Measurements from ENCODE around the gene SPECC1. TPM values are rescaled to one million over a fixed set of nuclear protein-coding genes. Genes with fewer than 3 reads are reported as not detected.

Gene SPECC1
- total RNA-seq, 1 experiment from 2014 or later = 43.5 TPM

DNA sequence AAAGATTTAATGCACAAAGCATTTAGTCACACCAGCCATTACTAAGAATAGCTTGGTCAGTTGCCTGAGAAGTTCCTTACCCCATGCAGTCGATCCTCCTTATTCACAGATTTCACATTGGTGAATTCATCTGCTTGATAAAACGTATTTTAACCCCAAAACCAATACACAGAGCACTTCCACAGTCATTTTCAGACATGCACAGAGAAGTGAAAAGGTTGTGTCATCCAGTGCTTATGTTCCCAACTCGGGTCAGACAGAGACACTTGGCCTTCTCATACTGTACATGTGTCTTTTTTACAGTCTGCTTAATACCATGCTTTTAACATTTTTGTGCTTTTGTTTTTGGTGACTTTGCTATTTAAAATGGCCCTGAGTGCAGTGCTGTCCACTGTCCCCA, 219.7 kb downstream of the SPECC1 start (continued):
- no peak for TF ChIP-seq POLR2A (IDR thresholded peaks at IDR 0.05; ENCODE audit: borderline replicate concordance, extremely low read depth, insufficient read depth, insufficient read length)

GRCh38 chr17:20230924-20231323, 221.8 kb downstream of the SPECC1 start:
- ATAC-seq = no peak
- Histone ChIP-seq H3K36me3 (ENCODE audit: control insufficient read depth in 1 of 2, insufficient read depth in 2 of 2, low read length in 2 of 2) (peaks cover 0 to 9% of the 10 kb centered on the region in 2 experiments; a peak in 3 of 4 replicates), H4K20me1 (ENCODE audit: insufficient read depth) (no peaks in the 10 kb centered on the region; the same call in 1 of the 2 replicates), H2AFZ (ENCODE audit: low read depth, low read length, poor library complexity, severe bottlenecking) (no peak overlapping the region), H3K4me3 (replicated peaks in 1 of 2; ENCODE audit: low read depth in 1 of 2, low read length in 2 of 2) (no peak overlapping the region), H3K27ac (ENCODE audit: low read depth, low read length) (no peak overlapping the region), H3K9me2 (ENCODE audit: insufficient read depth) (no peaks in the 10 kb centered on the region), H3K27me3 (ENCODE audit: insufficient read depth, low read length) (no peaks in the 10 kb centered on the region), H3K9ac (ENCODE audit: low read length) (no peak overlapping the region), H3K79me2 (ENCODE audit: insufficient read depth, low read length) (no peaks in the 10 kb centered on the region), H3K4me1 (ENCODE audit: control insufficient read depth in 1 of 2, insufficient read depth in 2 of 2, low read length in 2 of 2) (no peaks in the 10 kb centered on the region), H3K4me2 (ENCODE audit: low read length) (no peak overlapping the region), H3K9me3 (ENCODE audit: control insufficient read depth in 1 of 2, insufficient read depth in 1 of 2, low read depth in 1 of 2, low read length in 2 of 2) (no peaks in the 10 kb centered on the region)
- no peak for TF ChIP-seq CEBPB (IDR thresholded peaks at IDR 0.05; ENCODE audit: low read depth)
- TF ChIP-seq CBX3 (IDR thresholded peaks at IDR 0.05; ENCODE audit: low read depth) = no peak
- TF ChIP-seq MAX (IDR thresholded peaks at IDR 0.05) = no peak
- no peak for TF ChIP-seq EGR1 (IDR thresholded peaks at IDR 0.05; ENCODE audit: low read depth)
- no peak for TF ChIP-seq EZH2 (IDR thresholded peaks at IDR 0.05)
- no peak for TF ChIP-seq FOSL1 (IDR thresholded peaks at IDR 0.05; ENCODE audit: low read depth)
- no peak for TF ChIP-seq REST (IDR thresholded peaks at IDR 0.05; ENCODE audit: low read depth)
- TF ChIP-seq YY1 (IDR thresholded peaks at IDR 0.05; ENCODE audit: extremely low read depth, insufficient replicate concordance, low read depth, low read length) = no peak
- no peak for TF ChIP-seq JUND (IDR thresholded peaks at IDR 0.05)
- no peak for TF ChIP-seq ZBTB33 (IDR thresholded peaks at IDR 0.05; ENCODE audit: extremely low read depth, insufficient replicate concordance, low read length)
- no peak for TF ChIP-seq CTCF (IDR thresholded peaks at IDR 0.05 in 2 of 3, conservative IDR thresholded peaks at IDR 0.05 in 1 of 3; ENCODE audit: borderline replicate concordance in 1 of 3, insufficient read depth in 1 of 3, low read depth in 2 of 3, low read length in 2 of 3)
- TF ChIP-seq ELF1 (IDR thresholded peaks at IDR 0.05; ENCODE audit: borderline replicate concordance, low read depth) = no peak
- TF ChIP-seq POLR2A (IDR thresholded peaks at IDR 0.05; ENCODE audit: borderline replicate concordance, extremely low read depth, insufficient read depth, insufficient read length) = no peak
- TF ChIP-seq TCF7L2 (IDR thresholded peaks at IDR 0.05; ENCODE audit: borderline replicate concordance, extremely low read depth, insufficient read depth, insufficient read length) = no peak
- TF ChIP-seq, protein P1, sequence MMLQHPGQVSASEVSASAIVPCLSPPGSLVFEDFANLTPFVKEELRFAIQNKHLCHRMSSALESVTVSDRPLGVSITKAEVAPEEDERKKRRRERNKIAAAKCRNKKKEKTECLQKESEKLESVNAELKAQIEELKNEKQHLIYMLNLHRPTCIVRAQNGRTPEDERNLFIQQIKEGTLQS (IDR thresholded peaks at IDR 0.05) = no peak
- no peak for TF ChIP-seq SIN3A (IDR thresholded peaks at IDR 0.05; ENCODE audit: low read depth)
- DNase-seq (ENCODE audit: low read depth, low spot score) = no peak
- ChIA-PET POLR2A (no interaction called here), CTCF (no interaction called here), RAD21 (ENCODE audit: low non-redundant PET in 1 of 2, low total read pairs in 2 of 2, uncharacterized antibody in 2 of 2, unreplicated experiment in 2 of 2) (no interaction called here)
- BruUV-seq (replicated peaks) = no TSS peak
- intact Hi-C loops (cut with micrococcal nuclease) = no loop called here

Measured in HCT116 (cell line).